ENCODE results near the gene ORC5. TPM values are rescaled to one million over a fixed set of nuclear protein-coding genes. Genes with fewer than 3 reads are reported as not detected.

ORC5 gene
- total and polyA plus RNA-seq, 2 donors from 2014 or later, result 13.2 to 18.4 TPM

- Histone ChIP-seq H3K27ac (ENCODE audit: low read depth in 2 of 2, low read length in 2 of 2) (no peak overlapping the region), H3K4me3 (ENCODE audit: low read length in 3 of 3) (no peak overlapping the region), H3K27me3 (ENCODE audit: control insufficient read depth, insufficient read depth, low read length) (no peaks in the 10 kb centered on the region), H3K9me3 (ENCODE audit: control insufficient read depth in 2 of 3, insufficient read depth in 1 of 3, low read length in 3 of 3) (peaks cover 0 to 6% (median 0%) of the 10 kb centered on the region in 3 donors), H3K4me1 (ENCODE audit: control insufficient read depth in 2 of 3, insufficient read depth in 2 of 3, low read depth in 1 of 3, low read length in 3 of 3) (no peaks in the 10 kb centered on the region), H3K9ac (ENCODE audit: low read length in 3 of 3) (no peak overlapping the region), H3K36me3 (ENCODE audit: control insufficient read depth in 2 of 3, insufficient read depth in 3 of 3, low read length in 3 of 3) (peaks cover 0 to 5% (median 0%) of the 10 kb centered on the region in 3 donors)
- DNase-seq (no peak), FAIRE-seq (no peak)
- intact Hi-C loops (cut with DNase I), result no loop called here
- no peak for TF ChIP-seq CTCF (IDR thresholded peaks at IDR 0.05; ENCODE audit: borderline replicate concordance, extremely low read depth, insufficient read depth)
Measured at GRCh38 chr7:104123786-104124185, 84.0 kb downstream of the ORC5 start.

- H3K27ac ChIP-seq (ENCODE audit: low read depth in 2 of 2, low read length in 2 of 2), result no peak overlapping the region
- TF ChIP-seq CTCF (IDR thresholded peaks at IDR 0.05; ENCODE audit: borderline replicate concordance, extremely low read depth, insufficient read depth), result no peak
- intact Hi-C loops (cut with DNase I), result no loop called here
- H3K9ac ChIP-seq (ENCODE audit: low read length in 3 of 3), result no peak overlapping the region
- H3K9me3 ChIP-seq (ENCODE audit: control insufficient read depth in 2 of 3, insufficient read depth in 1 of 3, low read length in 3 of 3), result no peaks in the 10 kb centered on the region
- no peak overlapping the region for H3K4me3 ChIP-seq (ENCODE audit: low read length in 3 of 3)
- FAIRE-seq (no peak), DNase-seq (no peak)
- no peaks in the 10 kb centered on the region for H3K36me3 ChIP-seq (ENCODE audit: control insufficient read depth in 2 of 3, insufficient read depth in 3 of 3, low read length in 3 of 3)
- no peaks in the 10 kb centered on the region for H3K27me3 ChIP-seq (ENCODE audit: control insufficient read depth, insufficient read depth, low read length)
- no peaks in the 10 kb centered on the region for H3K4me1 ChIP-seq (ENCODE audit: control insufficient read depth in 2 of 3, insufficient read depth in 2 of 3, low read depth in 1 of 3, low read length in 3 of 3)
Measured at GRCh38 chr7:104113788-104114187, 94.0 kb downstream of the ORC5 start.

- Histone ChIP-seq H3K27ac (ENCODE audit: low read depth in 2 of 2, low read length in 2 of 2) (no peak overlapping the region), H3K27me3 (ENCODE audit: control insufficient read depth, insufficient read depth, low read length) (no peaks in the 10 kb centered on the region), H3K9me3 (ENCODE audit: control insufficient read depth in 2 of 3, insufficient read depth in 1 of 3, low read length in 3 of 3) (no peaks in the 10 kb centered on the region), H3K4me3 (ENCODE audit: low read length in 3 of 3) (no peak overlapping the region), H3K36me3 (ENCODE audit: control insufficient read depth in 2 of 3, insufficient read depth in 3 of 3, low read length in 3 of 3) (no peaks in the 10 kb centered on the region), H3K9ac (ENCODE audit: low read length in 3 of 3) (no peak overlapping the region), H3K4me1 (ENCODE audit: control insufficient read depth in 2 of 3, insufficient read depth in 2 of 3, low read depth in 1 of 3, low read length in 3 of 3) (no peaks in the 10 kb centered on the region)
- intact Hi-C loops (cut with DNase I), result no loop called here
- no peak for TF ChIP-seq CTCF (IDR thresholded peaks at IDR 0.05; ENCODE audit: borderline replicate concordance, extremely low read depth, insufficient read depth)
- FAIRE-seq (no peak), DNase-seq (no peak)
Measured at GRCh38 chr7:104112623-104113022, 95.2 kb downstream of the ORC5 start.

GRCh38 chr7:104111271-104111670 lies 96.5 kb downstream of the ORC5 start:
- no peak overlapping the region for H3K9ac ChIP-seq (ENCODE audit: low read length in 3 of 3)
- H3K27ac ChIP-seq (ENCODE audit: low read depth in 2 of 2, low read length in 2 of 2), result no peak overlapping the region
- FAIRE-seq, result no peak
- no peaks in the 10 kb centered on the region for H3K36me3 ChIP-seq (ENCODE audit: control insufficient read depth in 2 of 3, insufficient read depth in 3 of 3, low read length in 3 of 3)
- no peaks in the 10 kb centered on the region for H3K27me3 ChIP-seq (ENCODE audit: control insufficient read depth, insufficient read depth, low read length)
- no peaks in the 10 kb centered on the region for H3K9me3 ChIP-seq (ENCODE audit: control insufficient read depth in 2 of 3, insufficient read depth in 1 of 3, low read length in 3 of 3)
- intact Hi-C loops (cut with DNase I), result no loop called here
- H3K4me1 ChIP-seq (ENCODE audit: control insufficient read depth in 2 of 3, insufficient read depth in 2 of 3, low read depth in 1 of 3, low read length in 3 of 3), result no peaks in the 10 kb centered on the region
- no peak for TF ChIP-seq CTCF (IDR thresholded peaks at IDR 0.05; ENCODE audit: borderline replicate concordance, extremely low read depth, insufficient read depth)
- DNase-seq, result no peak
- H3K4me3 ChIP-seq (ENCODE audit: low read length in 3 of 3), result no peak overlapping the region

Measured in kidney (tissue), 14 donors.